Ishikawa (cell line): ENCODE data around the gene C17orf50.

Experiments
- CREB1 ChIP-seq: IDR thresholded peaks from 2 replicates; pipeline ENCODE4 v1.6.1; 2012; ENCODE audit warnings: low read depth
- FOXM1 ChIP-seq: IDR thresholded peaks from 2 replicates; pipeline ENCODE4 v1.6.1; 2012; ENCODE audit warnings: low read depth, borderline replicate concordance
- MAX ChIP-seq: IDR thresholded peaks from 2 replicates; pipeline ENCODE4 v1.6.1; 2012
- TAF1 ChIP-seq: IDR thresholded peaks from 2 replicates; pipeline ENCODE4 v1.6.1; 2012; ENCODE audit warnings: low read depth, mild to moderate bottlenecking
- TEAD4 ChIP-seq: IDR thresholded peaks from 2 replicates; pipeline ENCODE4 v1.6.1; 2012

DNA sequence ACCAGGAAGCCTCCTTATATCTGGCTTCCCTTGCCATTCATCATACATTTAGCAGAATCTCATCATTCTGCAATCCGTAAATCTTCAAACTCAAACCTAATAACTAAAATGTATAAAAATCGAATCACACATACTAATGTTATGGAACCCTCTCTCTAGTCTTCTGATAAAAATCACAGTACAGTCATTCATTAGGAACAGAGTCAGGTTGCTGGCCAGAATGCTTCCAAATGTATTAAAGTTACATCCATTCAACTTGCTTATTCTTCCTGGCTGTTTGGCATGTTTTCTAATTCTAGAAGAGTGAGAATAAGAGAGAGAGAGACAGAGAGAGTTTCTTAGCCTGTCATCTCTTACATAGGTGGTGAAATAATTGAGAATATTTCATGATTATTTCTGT is 45.7 kb upstream of the C17orf50 start:
- no peak for TF ChIP-seq MAX
- TF ChIP-seq TAF1: no peak
- no peak for TF ChIP-seq TEAD4
- TF ChIP-seq FOXM1: no peak
- TF ChIP-seq CREB1: no peak
